ENCODE measurements around the gene ARHGAP26. TPM values are rescaled to one million over a fixed set of nuclear protein-coding genes. Genes with fewer than 3 reads are reported as not detected.

The ARHGAP26 gene
- polyA plus RNA-seq, 1 donor from 2014 or later, result 0.83 TPM

- H4K20me1 ChIP-seq (ENCODE audit: insufficient read depth), result no peaks in the 10 kb centered on the region
- no peak for TF ChIP-seq POLR2AphosphoS5 (IDR thresholded peaks at IDR 0.05)
- TF ChIP-seq SMC3 (conservative IDR thresholded peaks at IDR 0.05; ENCODE audit: poor library complexity), result no peak
- TF ChIP-seq, protein P1, sequence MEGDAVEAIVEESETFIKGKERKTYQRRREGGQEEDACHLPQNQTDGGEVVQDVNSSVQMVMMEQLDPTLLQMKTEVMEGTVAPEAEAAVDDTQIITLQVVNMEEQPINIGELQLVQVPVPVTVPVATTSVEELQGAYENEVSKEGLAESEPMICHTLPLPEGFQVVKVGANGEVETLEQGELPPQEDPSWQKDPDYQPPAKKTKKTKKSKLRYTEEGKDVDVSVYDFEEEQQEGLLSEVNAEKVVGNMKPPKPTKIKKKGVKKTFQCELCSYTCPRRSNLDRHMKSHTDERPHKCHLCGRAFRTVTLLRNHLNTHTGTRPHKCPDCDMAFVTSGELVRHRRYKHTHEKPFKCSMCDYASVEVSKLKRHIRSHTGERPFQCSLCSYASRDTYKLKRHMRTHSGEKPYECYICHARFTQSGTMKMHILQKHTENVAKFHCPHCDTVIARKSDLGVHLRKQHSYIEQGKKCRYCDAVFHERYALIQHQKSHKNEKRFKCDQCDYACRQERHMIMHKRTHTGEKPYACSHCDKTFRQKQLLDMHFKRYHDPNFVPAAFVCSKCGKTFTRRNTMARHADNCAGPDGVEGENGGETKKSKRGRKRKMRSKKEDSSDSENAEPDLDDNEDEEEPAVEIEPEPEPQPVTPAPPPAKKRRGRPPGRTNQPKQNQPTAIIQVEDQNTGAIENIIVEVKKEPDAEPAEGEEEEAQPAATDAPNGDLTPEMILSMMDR (IDR thresholded peaks at IDR 0.05; ENCODE audit: poor library complexity, severe bottlenecking), result no peak
- no peak for TF ChIP-seq EP300 (conservative IDR thresholded peaks at IDR 0.05; ENCODE audit: poor library complexity, severe bottlenecking)
- TF ChIP-seq REST (IDR thresholded peaks at IDR 0.05; ENCODE audit: borderline replicate concordance), result no peak
- no peak for TF ChIP-seq MXI1 (conservative IDR thresholded peaks at IDR 0.05; ENCODE audit: poor library complexity, severe bottlenecking)
- TF ChIP-seq RAD21 (conservative IDR thresholded peaks at IDR 0.05), result no peak
- TF ChIP-seq EZH2 (IDR thresholded peaks at IDR 0.05; ENCODE audit: borderline replicate concordance, insufficient read depth, low read length, poor library complexity, severe bottlenecking), result no peak
- TF ChIP-seq TAF1 (IDR thresholded peaks at IDR 0.05; ENCODE audit: low read depth), result no peak
- no peaks in the 10 kb centered on the region for H3K9me3 ChIP-seq (ENCODE audit: low read length)
- H2AFZ ChIP-seq (ENCODE audit: low read depth, low read length), result no peak overlapping the region
- H3F3A ChIP-seq (ENCODE audit: insufficient read depth, low read length, poor library complexity, severe bottlenecking), result no peaks in the 10 kb centered on the region
- H3K36me3 ChIP-seq (ENCODE audit: insufficient read depth, low read length), result no peaks in the 10 kb centered on the region
- H3K27me3 ChIP-seq (ENCODE audit: insufficient read depth, low read depth, low read length), result no peaks in the 10 kb centered on the region
- no peak overlapping the region for H3K27ac ChIP-seq (ENCODE audit: low read length)
- no peaks in the 10 kb centered on the region for H3K79me2 ChIP-seq (replicated peaks; ENCODE audit: insufficient read depth, low read length)
- H3K9ac ChIP-seq (ENCODE audit: low read length), result no peak overlapping the region
- H3K9me2 ChIP-seq (ENCODE audit: insufficient read depth, low read length), result no peaks in the 10 kb centered on the region
- no peak overlapping the region for H3K4me3 ChIP-seq (ENCODE audit: low read length)
- H3K4me2 ChIP-seq (ENCODE audit: low read length), result no peak overlapping the region
These were observed 138.5 kb downstream of the ARHGAP26 start for GRCh38 chr5:142908659-142909058.

DNA sequence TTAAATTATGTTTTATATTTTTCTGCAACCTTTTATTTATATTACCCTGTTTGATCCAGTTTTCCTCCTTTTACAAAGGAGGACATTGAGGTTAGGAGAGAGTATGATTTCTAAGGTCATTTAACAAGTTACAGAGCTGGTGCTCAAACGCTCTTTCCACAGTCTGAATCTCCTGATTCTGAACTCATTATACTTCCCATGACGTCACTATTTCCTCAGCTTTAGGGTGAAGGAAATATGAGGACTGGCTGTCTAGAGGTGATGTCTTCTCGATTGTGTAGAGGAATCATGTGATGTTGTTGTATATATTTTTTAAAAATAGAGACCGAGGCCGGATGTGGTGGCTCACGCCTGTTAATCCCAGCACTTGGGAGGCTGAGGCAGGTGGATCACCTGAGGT, 140.0 kb downstream of the ARHGAP26 start:
- H3K79me2 ChIP-seq (replicated peaks; ENCODE audit: insufficient read depth, low read length), result no peaks in the 10 kb centered on the region
- no peak overlapping the region for H3K4me2 ChIP-seq (ENCODE audit: low read length)
- H3K9ac ChIP-seq (ENCODE audit: low read length), result no peak overlapping the region
- H3F3A ChIP-seq (ENCODE audit: insufficient read depth, low read length, poor library complexity, severe bottlenecking), result no peaks in the 10 kb centered on the region
- no peaks in the 10 kb centered on the region for H3K36me3 ChIP-seq (ENCODE audit: insufficient read depth, low read length)
- no peak overlapping the region for H3K4me3 ChIP-seq (ENCODE audit: low read length)
- H3K27ac ChIP-seq (ENCODE audit: low read length), result no peak overlapping the region
- no peak overlapping the region for H2AFZ ChIP-seq (ENCODE audit: low read depth, low read length)
- no peak for TF ChIP-seq POLR2AphosphoS5 (IDR thresholded peaks at IDR 0.05)
- TF ChIP-seq, protein P1 (IDR thresholded peaks at IDR 0.05; ENCODE audit: poor library complexity, severe bottlenecking), result no peak
- TF ChIP-seq TAF1 (IDR thresholded peaks at IDR 0.05; ENCODE audit: low read depth), result no peak
- TF ChIP-seq MXI1 (conservative IDR thresholded peaks at IDR 0.05; ENCODE audit: poor library complexity, severe bottlenecking), result no peak
- TF ChIP-seq EZH2 (IDR thresholded peaks at IDR 0.05; ENCODE audit: borderline replicate concordance, insufficient read depth, low read length, poor library complexity, severe bottlenecking), result no peak
- TF ChIP-seq REST (IDR thresholded peaks at IDR 0.05; ENCODE audit: borderline replicate concordance), result no peak
- TF ChIP-seq EP300 (conservative IDR thresholded peaks at IDR 0.05; ENCODE audit: poor library complexity, severe bottlenecking), result no peak
- TF ChIP-seq SMC3 (conservative IDR thresholded peaks at IDR 0.05; ENCODE audit: poor library complexity), result no peak
- TF ChIP-seq RAD21 (conservative IDR thresholded peaks at IDR 0.05), result no peak
- H3K9me2 ChIP-seq (ENCODE audit: insufficient read depth, low read length), result no peaks in the 10 kb centered on the region
- H3K9me3 ChIP-seq (ENCODE audit: low read length), result no peaks in the 10 kb centered on the region
- no peaks in the 10 kb centered on the region for H4K20me1 ChIP-seq (ENCODE audit: insufficient read depth)
- H3K27me3 ChIP-seq (ENCODE audit: insufficient read depth, low read depth, low read length), result no peaks in the 10 kb centered on the region
